ENCODE results near the gene HSD3B7. TPM values are rescaled to one million over a fixed set of nuclear protein-coding genes. Genes with fewer than 3 reads are reported as not detected.
"Not testable (repeated sequence)": the region's sequence is repeated elsewhere in the genome, so short reads cannot be mapped to it uniquely, and the experiment has no call there.

The HSD3B7 gene
- polyA plus RNA-seq, 3 donors: 7.2 to 10.7 (median 7.7) TPM

DNA sequence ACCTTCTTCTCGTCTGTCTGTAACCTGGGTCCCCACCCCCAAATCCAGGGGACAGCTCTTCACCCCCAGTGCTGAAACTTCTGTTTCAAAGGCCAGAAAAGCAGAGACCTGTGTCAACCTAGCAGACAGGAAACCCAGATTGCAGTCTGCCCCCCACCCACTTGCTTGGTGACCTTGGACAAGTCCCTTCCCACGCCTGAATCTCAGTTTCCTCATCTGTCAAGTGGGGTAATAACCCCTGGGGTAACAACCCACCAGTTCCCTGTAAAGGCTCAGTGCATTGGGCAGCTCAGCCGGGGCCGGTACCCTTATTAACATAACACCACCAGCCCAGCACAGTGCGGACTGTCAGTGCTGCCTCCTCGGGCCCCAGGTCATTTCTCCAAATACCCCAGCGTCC, 24.1 kb downstream of the HSD3B7 start:
- no peak for DNase-seq (ENCODE audit: extremely low read depth in 1 of 11, low read depth in 9 of 11, low spot score in 4 of 11)

DNA sequence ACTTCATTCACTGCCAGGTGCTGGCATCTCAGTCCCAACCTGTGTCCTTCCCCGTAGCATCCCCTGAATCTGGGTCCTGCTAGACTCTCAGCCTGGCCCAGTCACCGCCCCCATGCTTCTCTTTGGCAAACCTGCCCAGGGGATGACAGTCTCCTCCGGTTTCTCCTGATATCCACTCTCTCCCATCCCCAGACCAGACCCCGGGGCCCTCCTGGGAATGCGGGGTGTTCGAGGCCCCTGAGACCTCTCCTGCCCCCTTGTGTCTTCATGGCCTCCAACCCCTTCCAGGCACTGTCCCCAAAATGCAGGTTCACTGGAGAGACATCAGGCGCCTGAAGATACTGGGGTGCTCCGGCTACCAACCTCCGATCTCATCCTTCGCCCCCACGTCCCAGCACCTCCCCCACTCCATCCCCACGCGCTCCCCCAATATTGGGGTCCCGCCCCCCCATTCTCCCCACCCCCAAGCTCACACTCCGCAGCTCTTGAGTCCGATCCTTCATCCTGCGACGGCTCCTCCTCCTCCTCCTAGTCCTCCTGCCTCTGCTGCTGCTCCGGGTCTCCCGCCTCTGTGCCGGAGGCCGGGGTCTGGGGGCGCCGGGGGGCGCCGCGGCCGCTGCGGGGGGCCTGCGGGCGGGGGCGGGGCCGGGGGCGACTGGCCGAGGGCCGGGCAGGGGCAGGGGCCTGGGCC, 25.0 kb downstream of the HSD3B7 start:
- DNase-seq (ENCODE audit: extremely low read depth in 1 of 11, low read depth in 9 of 11, low spot score in 4 of 11): no peak

DNA sequence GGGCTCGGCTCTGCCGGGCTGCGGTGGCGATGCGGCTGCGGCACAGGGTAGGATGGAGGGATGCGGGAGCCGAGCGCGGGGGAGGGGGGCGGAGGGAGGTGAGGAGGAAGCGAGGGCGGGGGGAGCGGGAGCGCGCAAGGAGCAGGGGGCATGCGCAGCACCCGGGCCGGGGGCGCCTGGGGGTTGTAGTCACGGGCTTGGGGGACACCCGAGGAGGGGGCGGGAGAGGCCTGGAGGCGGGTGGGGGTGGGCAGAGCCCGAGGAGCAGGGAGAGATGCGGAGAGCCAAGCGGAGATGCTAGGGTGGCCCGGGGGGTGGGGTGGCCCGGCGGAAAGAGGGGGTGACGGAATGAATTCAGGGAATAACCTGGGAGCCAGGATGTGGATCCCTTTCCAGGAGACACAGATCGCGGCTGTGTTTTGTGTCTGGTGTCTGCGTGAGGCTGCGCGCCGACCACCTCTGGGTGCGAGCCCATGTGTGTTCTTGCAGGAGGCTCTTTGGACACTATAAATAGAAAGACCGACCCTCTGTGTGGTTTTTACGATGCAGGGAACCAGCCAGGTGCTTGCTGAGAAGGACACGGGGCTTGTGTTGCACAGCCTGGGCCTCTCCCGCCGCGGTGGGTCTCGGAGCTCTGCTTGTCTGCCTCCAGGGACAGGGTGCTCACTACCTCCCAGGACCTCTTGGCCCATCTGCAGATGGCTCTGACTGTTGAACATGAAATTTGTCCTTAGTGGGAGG, 25.7 kb downstream of the HSD3B7 start, which contains the start of gene STX1B:
Gene STX1B (minus strand): TSS at position 54 of the 741 bp plus-strand sequence. CDS start 242 bp downstream, outside the sequence.
- peak in 1 of 11 donors; percentile 33 for DNase-seq (ENCODE audit: extremely low read depth in 1 of 11, low read depth in 9 of 11, low spot score in 4 of 11)

DNA sequence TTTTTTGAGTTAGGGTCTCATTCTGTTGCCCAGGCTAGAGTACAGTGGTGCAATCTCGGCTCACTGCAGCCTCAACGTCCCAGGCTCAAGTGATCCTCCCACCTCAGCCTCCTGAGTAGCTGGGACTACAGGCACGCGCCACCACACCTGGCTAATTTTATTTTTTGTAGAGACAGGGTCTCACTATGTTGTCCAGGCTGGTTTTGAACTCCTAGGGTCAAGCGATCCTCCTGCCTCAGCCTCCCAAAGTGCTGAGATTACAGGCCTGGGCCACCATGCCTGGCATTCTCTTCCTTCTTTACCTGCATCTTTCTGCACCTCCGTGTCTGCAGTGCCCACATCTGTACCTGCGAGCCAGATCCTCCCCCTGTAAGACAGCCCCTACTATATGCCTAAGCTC, 26.8 kb downstream of the HSD3B7 start:
- DNase-seq (ENCODE audit: extremely low read depth in 1 of 11, low read depth in 9 of 11, low spot score in 4 of 11): not testable (repeated sequence)

DNA sequence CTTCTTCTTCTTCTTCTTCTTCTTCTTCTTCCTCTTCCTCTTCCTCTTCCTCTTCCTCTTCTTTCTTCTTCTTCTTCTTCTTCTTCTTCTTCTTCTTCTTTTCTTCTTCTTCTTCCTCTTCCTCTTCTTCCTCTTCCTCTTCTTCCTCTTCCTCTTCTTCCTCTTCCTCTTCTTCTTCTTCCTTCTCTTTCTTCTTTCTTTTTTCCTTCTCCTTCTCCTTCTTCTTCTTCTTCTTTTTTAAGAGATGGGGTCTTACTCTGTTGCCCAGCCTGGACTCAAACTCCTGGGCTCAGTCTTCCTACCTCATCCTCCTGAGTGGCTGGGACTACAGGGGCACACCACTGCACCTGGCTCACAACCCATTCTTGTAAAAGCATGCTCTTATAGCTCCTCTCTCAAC, 28.3 kb downstream of the HSD3B7 start:
- not testable (repeated sequence) for DNase-seq (ENCODE audit: extremely low read depth in 1 of 11, low read depth in 9 of 11, low spot score in 4 of 11)

DNA sequence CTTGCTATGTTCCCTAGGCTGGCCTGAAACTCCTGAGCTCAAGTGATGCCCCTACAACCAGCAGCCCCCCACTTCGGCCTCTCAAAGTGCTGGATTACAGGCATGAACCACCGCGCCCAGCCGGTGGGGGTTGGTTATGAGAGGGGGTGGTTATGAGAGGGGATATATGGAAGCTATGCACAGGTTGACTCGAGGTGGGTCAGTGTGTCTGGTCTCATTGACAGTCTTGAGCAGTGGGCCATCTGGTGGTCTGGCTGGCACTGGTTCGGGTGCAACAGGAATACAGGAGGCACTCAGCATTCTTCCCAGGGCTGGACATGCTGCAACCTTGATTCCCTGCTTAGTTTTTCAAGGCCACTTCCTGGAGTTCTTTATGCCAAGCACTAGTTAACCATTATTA, 31.0 kb downstream of the HSD3B7 start:
- DNase-seq (ENCODE audit: extremely low read depth in 1 of 11, low read depth in 9 of 11, low spot score in 4 of 11): no peak

DNA sequence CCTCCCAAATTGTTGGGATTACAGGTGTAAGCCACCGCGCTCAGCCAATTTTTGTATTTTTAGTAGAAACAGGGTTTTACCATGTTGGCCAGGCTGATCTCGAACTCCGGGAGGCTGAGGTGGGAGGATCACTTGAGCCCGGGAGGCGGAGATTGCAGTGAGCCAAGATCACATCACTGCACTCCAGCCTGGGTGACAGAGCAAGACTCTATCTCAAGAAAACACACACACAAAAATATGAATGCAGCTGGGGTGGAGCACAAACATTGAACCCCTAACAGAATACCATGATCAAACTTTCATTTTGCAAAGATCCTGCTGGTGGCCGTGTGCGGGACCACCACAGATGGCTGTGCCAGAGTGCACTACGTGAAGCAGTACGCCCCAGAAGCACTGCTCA, 32.7 kb downstream of the HSD3B7 start:
- DNase-seq (ENCODE audit: extremely low read depth in 1 of 11, low read depth in 9 of 11, low spot score in 4 of 11): not testable (repeated sequence)

DNA sequence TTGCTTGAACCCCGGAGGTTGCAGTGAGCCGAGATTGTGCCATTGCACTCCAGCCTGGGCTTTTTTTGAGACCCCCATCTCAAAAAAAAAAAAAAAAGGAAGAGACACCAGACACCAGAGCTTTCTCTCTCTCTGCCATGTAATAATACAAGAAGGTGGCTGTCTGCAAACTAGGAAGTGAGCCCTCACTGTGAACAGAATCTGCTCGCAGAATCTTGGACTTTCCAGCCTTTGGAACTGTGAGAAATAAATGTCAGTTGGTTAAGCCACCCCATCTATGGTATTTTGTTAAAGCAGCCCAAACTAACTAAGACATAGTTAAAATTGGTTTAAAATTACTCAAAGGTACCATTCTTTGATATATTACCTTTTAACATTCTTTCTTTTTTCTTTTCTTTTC, 35.5 kb downstream of the HSD3B7 start:
- DNase-seq (ENCODE audit: extremely low read depth in 1 of 11, low read depth in 9 of 11, low spot score in 4 of 11): no peak

DNA sequence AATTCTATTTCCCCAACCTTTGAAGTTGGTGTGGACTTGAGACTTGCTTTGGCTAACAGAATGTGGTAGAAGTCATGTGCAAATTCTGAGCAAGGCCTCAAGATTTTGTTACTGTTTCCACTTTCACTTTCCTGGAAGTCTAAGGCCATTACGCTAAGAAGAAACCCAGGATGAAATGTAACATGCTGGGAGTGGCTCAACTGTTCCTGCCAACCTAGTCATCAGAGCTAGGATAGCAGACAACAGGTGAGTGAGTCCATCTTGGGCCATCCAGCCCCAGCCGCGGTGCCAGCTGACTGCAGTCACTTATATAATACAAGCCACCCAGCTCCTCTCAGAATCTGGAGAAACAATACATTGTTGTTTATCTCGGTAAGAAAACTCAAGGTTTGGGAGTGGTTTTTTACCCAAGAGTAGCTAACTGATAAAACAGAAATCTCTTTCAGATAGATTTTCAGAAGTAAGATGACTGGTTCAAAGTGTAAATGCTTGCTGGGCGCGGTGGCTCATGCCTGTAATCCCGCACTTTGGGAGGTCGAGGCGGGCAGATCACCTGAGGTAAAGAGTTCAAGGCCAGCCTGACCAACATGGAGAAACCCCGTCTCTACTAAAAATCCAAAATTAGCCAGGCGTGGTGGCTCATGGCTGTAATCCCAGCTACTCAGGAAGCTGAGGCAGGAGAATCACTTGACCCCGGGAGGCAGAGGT, 37.7 kb downstream of the HSD3B7 start:
- DNase-seq (ENCODE audit: extremely low read depth in 1 of 11, low read depth in 9 of 11, low spot score in 4 of 11): no peak

DNA sequence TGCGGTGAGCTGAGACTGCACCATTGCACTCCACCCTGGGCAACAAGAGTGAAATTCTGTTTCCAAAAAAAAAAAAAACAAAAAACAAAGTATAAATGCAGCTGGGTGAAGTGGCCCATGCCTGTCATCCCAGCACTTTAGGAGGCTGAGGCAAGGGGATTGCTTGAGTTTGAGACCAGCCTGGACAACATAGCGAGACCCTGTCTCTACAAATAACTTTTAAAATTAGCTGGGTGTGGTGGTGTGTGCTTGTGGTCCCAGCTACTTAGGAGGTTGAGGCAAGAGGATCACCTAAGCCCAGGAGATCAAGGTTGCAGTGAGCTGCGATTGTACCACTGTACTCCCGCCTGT, 38.2 kb downstream of the HSD3B7 start:
- DNase-seq (ENCODE audit: extremely low read depth in 1 of 11, low read depth in 9 of 11, low spot score in 4 of 11): no peak

DNA sequence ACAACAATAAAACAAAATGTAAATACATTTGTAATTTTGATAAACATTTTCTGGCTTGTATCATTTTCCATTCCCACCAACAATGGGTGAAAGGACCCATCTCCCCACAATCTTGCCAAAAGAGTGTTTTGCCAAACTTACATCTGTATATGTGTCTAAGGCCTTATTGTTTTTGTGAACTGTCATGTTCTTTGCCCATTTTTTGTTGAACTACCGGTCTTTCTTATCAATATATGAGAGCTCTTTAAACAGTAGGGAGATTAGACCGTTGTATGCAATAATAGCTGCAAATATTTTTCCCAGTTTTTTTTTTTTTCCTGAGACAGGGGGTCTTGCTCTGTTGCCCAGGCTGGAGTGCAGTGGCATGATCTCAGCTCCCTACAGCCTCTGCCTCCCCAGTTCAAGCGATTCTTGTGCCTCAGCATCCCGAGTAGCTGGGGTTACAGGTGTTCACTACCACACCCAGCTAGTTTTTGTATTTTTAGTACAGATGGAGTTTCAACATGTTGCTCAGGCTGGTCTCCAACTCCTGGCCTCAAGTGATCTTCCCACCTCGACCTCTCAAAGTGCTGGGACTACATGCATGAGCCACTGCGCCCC, 38.7 kb downstream of the HSD3B7 start:
- no peak for DNase-seq (ENCODE audit: extremely low read depth in 1 of 11, low read depth in 9 of 11, low spot score in 4 of 11)

DNA sequence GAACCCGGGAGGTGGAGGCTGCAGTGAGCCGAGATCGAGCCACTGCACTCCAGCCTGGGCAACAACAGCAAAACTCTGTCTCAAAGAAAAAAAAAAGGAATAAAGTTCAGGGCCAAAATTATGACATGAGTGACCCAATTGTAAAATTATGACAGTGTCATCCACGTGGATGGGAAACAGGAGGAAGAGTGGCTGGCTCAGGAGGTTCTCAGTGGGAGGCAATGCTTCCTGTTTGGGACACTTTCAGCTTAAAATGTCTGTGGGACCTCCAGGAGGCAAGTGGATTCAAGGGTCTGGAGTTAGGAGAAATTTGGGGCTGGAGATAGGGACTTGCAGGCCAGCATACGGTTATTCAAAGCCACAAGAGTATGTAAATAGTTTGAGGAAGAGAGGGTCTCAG, 40.3 kb downstream of the HSD3B7 start:
- no peak for DNase-seq (ENCODE audit: extremely low read depth in 1 of 11, low read depth in 9 of 11, low spot score in 4 of 11)

DNA sequence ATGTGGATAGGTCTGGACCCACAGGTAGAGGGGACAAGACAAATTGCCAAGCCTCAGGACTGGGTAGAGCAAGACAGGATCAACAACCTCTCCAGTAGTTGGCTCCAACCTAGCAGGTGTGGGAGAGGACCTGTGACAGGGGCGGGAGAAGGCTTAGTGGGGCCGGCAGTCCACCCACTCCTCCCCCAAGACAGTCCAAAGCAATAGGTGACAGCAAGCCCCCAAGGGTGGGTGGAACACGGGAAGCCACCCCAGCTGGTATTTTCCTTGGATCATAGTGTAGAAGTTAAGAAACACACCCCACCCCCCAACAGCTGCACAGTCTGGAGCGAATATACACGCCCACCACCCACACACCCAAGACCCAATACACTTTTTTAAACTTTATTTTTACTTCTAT, 44.3 kb downstream of the HSD3B7 start:
- no peak for DNase-seq (ENCODE audit: extremely low read depth in 1 of 11, low read depth in 9 of 11, low spot score in 4 of 11)

DNA sequence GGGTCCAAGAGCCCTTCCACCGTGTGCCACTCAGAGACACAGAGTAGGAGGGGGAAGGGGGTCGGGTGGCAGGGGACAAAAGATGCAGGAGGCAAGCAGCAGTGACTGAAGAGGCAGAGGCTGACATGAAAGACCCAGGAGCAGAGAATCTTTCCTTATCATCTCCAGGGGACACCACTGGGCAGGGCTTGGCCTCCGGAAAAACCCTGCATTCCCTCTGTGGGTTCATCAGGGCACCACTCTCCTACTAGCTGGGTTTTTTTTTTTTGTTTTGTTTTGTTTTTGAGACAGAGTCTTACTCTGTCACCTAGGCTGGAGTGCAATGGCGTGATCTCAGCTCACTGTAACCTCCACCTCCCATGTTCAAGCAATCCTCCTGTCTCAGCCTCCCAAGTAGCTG, 46.3 kb downstream of the HSD3B7 start:
- no peak for DNase-seq (ENCODE audit: extremely low read depth in 1 of 11, low read depth in 9 of 11, low spot score in 4 of 11)

DNA sequence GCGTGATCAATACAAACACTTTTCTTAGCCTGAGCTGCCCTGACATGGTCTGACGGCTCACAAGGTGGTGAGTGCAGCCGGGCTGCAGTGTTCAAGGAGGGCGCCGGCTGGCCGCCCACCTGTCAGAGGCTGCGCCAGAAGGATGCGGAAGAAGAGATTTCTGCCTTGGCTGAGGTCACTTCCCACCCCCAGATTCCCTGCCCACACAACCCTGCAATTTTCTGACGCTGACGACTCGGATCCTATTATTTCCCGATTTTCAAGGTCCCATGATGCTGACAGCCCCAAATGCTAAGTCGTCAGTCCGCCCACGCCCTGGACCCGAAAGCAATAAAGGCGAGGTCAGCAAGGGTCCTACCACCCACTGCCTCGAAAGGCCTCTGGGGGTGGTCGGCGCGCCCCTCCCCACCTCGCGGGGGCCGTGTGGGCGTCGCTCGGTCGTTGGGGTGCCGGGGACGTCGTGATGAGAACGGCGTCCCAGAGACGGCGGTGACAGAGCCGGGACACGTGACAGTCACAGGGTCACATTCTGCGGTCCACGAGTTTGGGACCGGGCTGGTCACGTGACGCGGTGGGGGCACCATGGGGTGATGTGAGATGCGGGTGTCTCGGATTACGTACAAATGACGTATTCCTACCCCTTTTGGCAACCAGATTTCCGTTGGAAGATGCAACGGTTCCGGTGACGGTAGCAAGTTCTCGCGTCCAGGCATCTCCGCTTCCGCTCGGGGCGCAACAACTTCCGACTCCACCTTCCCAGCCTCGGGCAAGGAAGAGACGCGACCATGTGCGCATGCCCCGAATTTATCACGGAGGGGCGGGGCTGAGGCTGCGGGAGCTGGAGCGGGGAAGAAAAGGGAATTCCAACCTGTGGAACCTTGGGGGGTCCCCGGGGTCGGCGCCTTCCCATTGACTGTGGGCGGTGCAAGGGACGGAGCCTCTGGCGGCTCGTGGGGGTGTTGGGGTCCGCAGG, 48.0 kb downstream of the HSD3B7 start, which contains the start of gene STX4:
Gene STX4 (plus strand): TSS at position 823 of the 973 bp plus-strand sequence. CDS start 248 bp downstream, outside the sequence.
- DNase-seq (ENCODE audit: extremely low read depth in 1 of 11, low read depth in 9 of 11, low spot score in 4 of 11): peak; percentile 91 to 97 (median 95)

DNA sequence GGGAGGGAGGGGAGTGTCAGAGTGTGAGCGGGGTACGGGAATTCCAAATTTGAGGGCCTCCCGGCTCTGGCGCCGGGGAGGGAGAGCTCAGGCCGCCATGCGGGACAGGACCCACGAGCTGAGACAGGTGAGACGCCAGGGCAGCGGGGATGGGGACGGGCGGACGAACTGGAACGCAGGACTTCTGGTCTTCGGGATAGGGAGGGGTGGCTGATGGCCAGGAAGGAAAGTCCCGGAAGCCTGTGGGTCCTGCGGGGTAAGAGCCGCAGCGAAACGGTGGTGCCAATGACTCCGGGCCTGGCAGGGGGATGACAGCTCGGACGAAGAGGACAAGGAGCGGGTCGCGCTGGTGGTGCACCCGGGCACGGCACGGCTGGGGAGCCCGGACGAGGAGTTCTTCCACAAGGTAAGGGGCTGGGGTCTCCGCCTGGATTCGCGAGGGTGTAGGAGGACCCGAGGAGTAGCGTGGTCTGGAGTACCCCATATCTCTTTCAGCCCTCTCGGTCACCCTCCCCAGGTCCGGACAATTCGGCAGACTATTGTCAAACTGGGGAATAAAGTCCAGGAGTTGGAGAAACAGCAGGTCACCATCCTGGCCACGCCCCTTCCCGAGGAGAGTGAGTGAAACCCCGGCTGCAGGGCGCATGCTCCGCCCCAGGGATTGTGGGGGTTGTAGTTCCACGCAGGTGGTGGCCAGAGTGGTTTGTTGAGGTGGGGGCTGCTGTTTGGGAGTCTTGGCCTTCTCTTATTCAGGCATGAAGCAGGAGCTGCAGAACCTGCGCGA, 48.9 kb downstream of the HSD3B7 start:
- DNase-seq (ENCODE audit: extremely low read depth in 1 of 11, low read depth in 9 of 11, low spot score in 4 of 11): peak in 8 of 11 donors; percentile 61 to 83 (median 70)

DNA sequence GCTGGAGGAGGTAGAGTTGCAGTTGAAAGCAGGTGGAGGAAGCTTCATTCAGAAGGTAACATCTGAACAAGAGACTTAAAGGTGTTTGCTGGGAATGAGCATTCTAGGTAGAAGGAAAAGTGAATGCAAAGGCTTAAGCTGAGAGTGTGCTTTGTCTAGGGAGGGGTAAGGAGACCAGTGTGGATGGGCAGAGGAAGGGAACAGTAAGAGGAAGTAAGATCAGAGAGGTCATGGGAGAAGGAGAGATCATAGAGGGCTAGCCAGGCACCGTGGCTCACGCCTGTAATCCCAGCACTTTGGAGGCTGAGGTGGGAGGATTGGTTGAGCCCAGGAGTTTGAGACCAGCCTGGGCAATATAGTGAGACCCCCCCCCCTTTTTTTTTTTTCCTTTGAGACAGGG, 51.7 kb downstream of the HSD3B7 start:
- no peak for DNase-seq (ENCODE audit: extremely low read depth in 1 of 11, low read depth in 9 of 11, low spot score in 4 of 11)

All from renal cortex interstitium (tissue), 11 donors.